H9 (cell line): Measurements from ENCODE around the gene CEP97. TPM values are rescaled to one million over a fixed set of nuclear protein-coding genes. Genes with fewer than 3 reads are reported as not detected.

Source experiments
- DNase-seq: peaks from one replicate; pipeline ENCODE4 v3.0.0-alpha.2; 2017
- H2AFZ ChIP-seq: one replicate; pipeline ENCODE4 v1.6.1; 2013; ENCODE audit warnings: mild to moderate bottlenecking, low read length, control low read depth, moderate library complexity
- H2AK5ac ChIP-seq: 2 replicates; pipeline ENCODE4 v1.6.1; 2013; ENCODE audit warnings: low read length, control low read depth, mixed read lengths; ENCODE audit not compliant: insufficient read length
- H2BK120ac ChIP-seq: one replicate; pipeline ENCODE4 v1.6.1; 2013; ENCODE audit warnings: low read depth, mild to moderate bottlenecking, low read length, control low read depth, inconsistent platforms; ENCODE audit not compliant: poor library complexity, severe bottlenecking
- H2BK12ac ChIP-seq: 2 replicates; pipeline ENCODE4 v1.6.1; 2013; ENCODE audit warnings: low read length, control low read depth, mixed read lengths, low read depth; ENCODE audit not compliant: insufficient read length
- H2BK15ac ChIP-seq: 2 replicates; pipeline ENCODE4 v1.6.1; 2013; ENCODE audit warnings: low read depth, low read length, control low read depth
- H2BK20ac ChIP-seq: one replicate; pipeline ENCODE4 v1.6.1; 2013; ENCODE audit warnings: low read depth, mild to moderate bottlenecking, low read length, control low read depth, inconsistent platforms; ENCODE audit not compliant: poor library complexity, severe bottlenecking
- H2BK5ac ChIP-seq: 2 replicates; pipeline ENCODE4 v1.6.1; 2013; ENCODE audit warnings: low read length, control low read depth, mixed read lengths; ENCODE audit not compliant: insufficient read length
- H3K14ac ChIP-seq: 2 replicates; pipeline ENCODE4 v1.6.1; 2013; ENCODE audit warnings: low read length, control low read depth; ENCODE audit not compliant: insufficient read depth
- H3K18ac ChIP-seq: 2 replicates; pipeline ENCODE4 v1.6.1; 2013; ENCODE audit warnings: low read depth, mild to moderate bottlenecking, mixed read lengths, low read length, control low read depth; ENCODE audit not compliant: insufficient read length
- H3K23ac ChIP-seq: 2 replicates; pipeline ENCODE4 v1.6.1; 2013; ENCODE audit warnings: low read length, control low read depth, mixed read lengths, low read depth; ENCODE audit not compliant: insufficient read length
- H3K23me2 ChIP-seq: 2 replicates; pipeline ENCODE4 v1.6.1; 2013; ENCODE audit warnings: low read depth, mild to moderate bottlenecking, mixed read lengths, low read length, control low read depth; ENCODE audit not compliant: insufficient read length, poor library complexity, severe bottlenecking
- H3K27ac ChIP-seq: 2 replicates; pipeline ENCODE4 v1.5.1; 2013; ENCODE audit warnings: low read length, control low read depth, mixed read lengths, low read depth; ENCODE audit not compliant: insufficient read length
- H3K27me3 ChIP-seq: 2 replicates; pipeline ENCODE4 v1.6.1; 2013; ENCODE audit warnings: low read length, control low read depth, inconsistent platforms; ENCODE audit not compliant: insufficient read depth
- H3K4ac ChIP-seq: 2 replicates; pipeline ENCODE4 v1.6.1; 2013; ENCODE audit warnings: low read depth, mild to moderate bottlenecking, control low read depth, inconsistent platforms, low read length, moderate library complexity
- H3K4me1 ChIP-seq: 2 replicates; pipeline ENCODE4 v1.6.1; 2013; ENCODE audit warnings: low read length, control low read depth, inconsistent platforms; ENCODE audit not compliant: insufficient read depth
- H3K4me2 ChIP-seq: 2 replicates; pipeline ENCODE4 v1.6.1; 2013; ENCODE audit warnings: low read length, control low read depth, mixed read lengths; ENCODE audit not compliant: insufficient read length, insufficient read depth
- H3K56ac ChIP-seq: 2 replicates; pipeline ENCODE4 v1.6.1; 2013; ENCODE audit warnings: low read depth, mild to moderate bottlenecking, mixed read lengths, low read length, control low read depth; ENCODE audit not compliant: insufficient read length
- H3K79me1 ChIP-seq: 2 replicates; pipeline ENCODE4 v1.6.1; 2013; ENCODE audit warnings: low read depth, mild to moderate bottlenecking, moderate library complexity, low read length, control low read depth, inconsistent platforms; ENCODE audit not compliant: insufficient read depth, poor library complexity, severe bottlenecking
- H3K79me2 ChIP-seq: 2 replicates; pipeline ENCODE4 v1.6.1; 2013; ENCODE audit warnings: low read length, control low read depth, inconsistent platforms; ENCODE audit not compliant: insufficient read depth
- H3K9ac ChIP-seq: 2 replicates; pipeline ENCODE4 v1.6.1; 2013; ENCODE audit warnings: low read length, control low read depth, mixed read lengths; ENCODE audit not compliant: insufficient read length; ENCODE audit errors: extremely low read depth
- H3K9me3 ChIP-seq: one replicate; pipeline ENCODE4 v1.6.1; 2013; ENCODE audit warnings: low read depth, low read length, inconsistent platforms; ENCODE audit not compliant: control insufficient read depth
- H3T11ph ChIP-seq: one replicate; pipeline ENCODE4 v1.6.1; 2013; ENCODE audit warnings: mild to moderate bottlenecking, low read length, control low read depth, inconsistent platforms
- H4K20me1 ChIP-seq: one replicate; pipeline ENCODE4 v1.6.1; 2013; ENCODE audit not compliant: control insufficient read depth, insufficient read length, insufficient read depth
- H4K5ac ChIP-seq: 2 replicates; pipeline ENCODE4 v1.6.1; 2013; ENCODE audit warnings: low read depth, mild to moderate bottlenecking, mixed read lengths, low read length, control low read depth; ENCODE audit not compliant: insufficient read length
- H4K8ac ChIP-seq: replicated peaks from 2 replicates; pipeline ENCODE4 v1.6.1; 2013; ENCODE audit warnings: low read length, control low read depth, mixed read lengths, low read depth; ENCODE audit not compliant: insufficient read length
- H4K91ac ChIP-seq: 2 replicates; pipeline ENCODE4 v1.6.1; 2013; ENCODE audit warnings: low read depth, mild to moderate bottlenecking, moderate library complexity, mixed read lengths, low read length, control low read depth; ENCODE audit not compliant: insufficient read length
- H3K27ac Mint-ChIP-seq, 3 experiments: 2 replicates in 2 of 3; 3 replicates in 1 of 3; pipeline ENCODE4 v1.8.0; 2020 to 2021; ENCODE audit warnings: mixed read lengths in 3 of 3, mild to moderate bottlenecking in 1 of 3, moderate library complexity in 1 of 3
- H3K27me3 Mint-ChIP-seq: 2 replicates; pipeline ENCODE4 v1.8.0; 2021; ENCODE audit warnings: low read depth, mild to moderate bottlenecking, moderate library complexity, mixed read lengths
- H3K36me3 Mint-ChIP-seq, 3 experiments: 2 replicates in 2 of 3; 3 replicates in 1 of 3; pipeline ENCODE4 v1.8.0; 2020 to 2021; ENCODE audit warnings: low read depth in 3 of 3, mixed read lengths in 3 of 3; ENCODE audit not compliant: insufficient read depth in 1 of 3
- H3K4me1 Mint-ChIP-seq, 2 experiments: 2 replicates each; pipeline ENCODE4 v1.8.0; 2020; ENCODE audit warnings: mixed read lengths in 2 of 2
- H3K4me3 Mint-ChIP-seq, 2 experiments: 2 replicates in 1 of 2; 3 replicates in 1 of 2; pipeline ENCODE4 v1.8.0; 2020 to 2021; ENCODE audit warnings: mild to moderate bottlenecking in 2 of 2, mixed read lengths in 2 of 2, moderate library complexity in 1 of 2
- H3K9me3 Mint-ChIP-seq, 2 experiments: 2 replicates in 1 of 2; 3 replicates in 1 of 2; pipeline ENCODE4 v1.8.0; 2020; ENCODE audit warnings: mild to moderate bottlenecking in 2 of 2, mixed read lengths in 2 of 2, moderate library complexity in 1 of 2
- WGBS: extraction: QIAGEN DNeasy Blood & Tissue Kit; methylation state at CpG from one replicate; pipeline ENCODE4 v1.1.7; 2013; ENCODE audit warnings: missing lambda C conversion rate, low lambda C conversion rate, mixed read lengths; ENCODE audit not compliant: insufficient read length; ENCODE audit errors: extremely low coverage; 5-methylcytosine and 5-hydroxymethylcytosine counted together
- total RNA-seq: library from RNA; stranded (reverse); gene quantifications from 2 replicates; pipeline ENCODE4 v1.2.1, GENCODE V29; 2021
- TF ChIP-seq, protein P1 (sequence below): fragments of 200-600 bp; sonication (generic); conservative IDR thresholded peaks from 3 replicates; pipeline ENCODE4 v1.8.0; 2021; ENCODE audit warnings: antibody characterized with exemption, mild to moderate bottlenecking

The CEP97 gene
- total RNA-seq, 1 experiment from 2014 or later: 13.9 TPM

DNA sequence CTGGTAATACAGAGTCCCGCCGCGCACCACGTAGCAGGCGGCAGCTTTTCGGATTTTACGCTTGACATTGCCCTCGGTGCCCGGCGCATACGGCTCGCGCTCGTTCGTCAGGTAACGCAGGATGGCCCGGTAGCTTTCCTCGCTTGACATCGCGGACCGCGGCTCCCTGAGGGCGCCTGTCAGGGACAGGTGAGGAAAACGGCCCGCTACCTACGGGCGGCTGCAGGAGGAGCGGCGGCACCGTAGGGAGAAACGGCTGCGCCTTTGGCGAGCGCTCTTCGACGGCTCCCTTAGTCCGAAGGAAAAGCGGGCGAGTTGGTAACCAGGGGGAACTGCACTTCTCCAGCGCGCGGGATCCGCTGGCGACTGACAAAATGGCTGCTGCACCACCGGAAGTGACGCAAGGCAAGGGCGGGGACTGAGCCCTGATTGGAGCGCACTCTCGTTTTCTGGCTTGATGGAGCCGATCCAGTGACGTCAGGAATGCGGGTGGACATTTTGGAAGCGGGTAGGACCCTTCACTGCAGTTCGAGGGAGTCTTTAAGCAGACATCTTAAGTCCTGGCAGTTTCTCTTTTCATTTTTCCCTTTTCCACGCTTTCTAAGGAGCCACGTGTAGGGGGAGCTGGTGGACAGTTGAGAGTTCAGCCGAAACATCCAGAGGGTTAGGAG lies 47.5 kb upstream of the CEP97 start, which contains the start of gene ZBTB11:
Gene ZBTB11 (minus strand): TSS at position 368 of the 671 bp plus-strand sequence. CDS start 218 bp downstream, at position 150.
- no peak within 1 kb of the TSS for H2BK20ac ChIP-seq
- H3T11ph ChIP-seq: no peak within 1 kb of the TSS
- H4K91ac ChIP-seq: no peak within 1 kb of the TSS
- no peaks in the 10 kb centered on the region for H3K9me3 ChIP-seq
- H4K5ac ChIP-seq: no peak within 1 kb of the TSS
- H2BK5ac ChIP-seq: no peak within 1 kb of the TSS
- H3K27me3 ChIP-seq: no peaks in the 10 kb centered on the region
- no peak within 1 kb of the TSS for H3K27ac ChIP-seq
- Mint-ChIP-seq H3K9me3 (no peaks in the 10 kb centered on the region), H3K4me3 (peak within 1 kb of the TSS; percentile 93 to 94), H3K27me3 (peaks cover 1% of the 10 kb centered on the region; the same call in 1 of the 2 replicates), H3K27ac (peak within 1 kb of the TSS; percentile 93 to 98 (median 97)), H3K4me1 (peaks cover 14 to 23% of the 10 kb centered on the region in 2 experiments), H3K36me3 (peaks cover 23 to 28% (median 26%) of the 10 kb centered on the region in 3 experiments)
- H3K4me1 ChIP-seq: no peaks in the 10 kb centered on the region
- peak within 1 kb of the TSS; percentile 77 for H3K14ac ChIP-seq
- H3K79me2 ChIP-seq: peaks cover 11% of the 10 kb centered on the region; the same call in 1 of the 2 replicates
- H2AFZ ChIP-seq: no peak within 1 kb of the TSS
- no peak within 1 kb of the TSS for H4K8ac ChIP-seq
- no CpG with 5 or more reads among the region's 57 CpGs for WGBS
- H3K4me2 ChIP-seq: peak within 1 kb of the TSS; percentile 44
- H3K56ac ChIP-seq: no peak within 1 kb of the TSS
- H3K23me2 ChIP-seq: no peaks in the 10 kb centered on the region
- no peak within 1 kb of the TSS for H2BK15ac ChIP-seq
- no peak within 1 kb of the TSS for H2AK5ac ChIP-seq
- TF ChIP-seq, protein P1, sequence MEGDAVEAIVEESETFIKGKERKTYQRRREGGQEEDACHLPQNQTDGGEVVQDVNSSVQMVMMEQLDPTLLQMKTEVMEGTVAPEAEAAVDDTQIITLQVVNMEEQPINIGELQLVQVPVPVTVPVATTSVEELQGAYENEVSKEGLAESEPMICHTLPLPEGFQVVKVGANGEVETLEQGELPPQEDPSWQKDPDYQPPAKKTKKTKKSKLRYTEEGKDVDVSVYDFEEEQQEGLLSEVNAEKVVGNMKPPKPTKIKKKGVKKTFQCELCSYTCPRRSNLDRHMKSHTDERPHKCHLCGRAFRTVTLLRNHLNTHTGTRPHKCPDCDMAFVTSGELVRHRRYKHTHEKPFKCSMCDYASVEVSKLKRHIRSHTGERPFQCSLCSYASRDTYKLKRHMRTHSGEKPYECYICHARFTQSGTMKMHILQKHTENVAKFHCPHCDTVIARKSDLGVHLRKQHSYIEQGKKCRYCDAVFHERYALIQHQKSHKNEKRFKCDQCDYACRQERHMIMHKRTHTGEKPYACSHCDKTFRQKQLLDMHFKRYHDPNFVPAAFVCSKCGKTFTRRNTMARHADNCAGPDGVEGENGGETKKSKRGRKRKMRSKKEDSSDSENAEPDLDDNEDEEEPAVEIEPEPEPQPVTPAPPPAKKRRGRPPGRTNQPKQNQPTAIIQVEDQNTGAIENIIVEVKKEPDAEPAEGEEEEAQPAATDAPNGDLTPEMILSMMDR: peak; percentile 65
- peak; percentile 99 for DNase-seq
- H3K9ac ChIP-seq: peak within 1 kb of the TSS; percentile 83
- H4K20me1 ChIP-seq: no peaks in the 10 kb centered on the region
- H3K23ac ChIP-seq: no peak within 1 kb of the TSS
- H3K4ac ChIP-seq: no peak within 1 kb of the TSS
- no peak within 1 kb of the TSS for H2BK12ac ChIP-seq
- H3K79me1 ChIP-seq: no peaks in the 10 kb centered on the region
- H3K18ac ChIP-seq: peak within 1 kb of the TSS; percentile 83
- no peak within 1 kb of the TSS for H2BK120ac ChIP-seq
